Motor neuron (in vitro differentiated cells): Measurements from ENCODE around the gene CNOT8. TPM values are rescaled to one million over a fixed set of nuclear protein-coding genes. Genes with fewer than 3 reads are reported as not detected.
A peak's percentile ranks its signal among the peaks of the same experiment; 100 is the strongest.
"Not testable (repeated sequence)": the region's sequence is repeated elsewhere in the genome, so short reads cannot be mapped to it uniquely, and the experiment has no call there.

Experiments
- ATAC-seq, 8 experiments: fragments of 200-7000 bp; cut with Tn5 transposase; replicated peaks in 6 of 8; 2 replicates each; pipeline ENCODE4 v1.8.0; 2021; ENCODE audit warnings: mild to moderate bottlenecking in 8 of 8, moderate library complexity in 8 of 8
- H3K27ac ChIP-seq, 2 donors: fragments of 250-450 bp; sonication (Bioruptor Pico); 2 replicates each; pipeline ENCODE4 v1.9.0; 2021; ENCODE audit warnings: antibody characterized with exemption in 2 of 2, mild to moderate bottlenecking in 2 of 2, moderate library complexity in 1 of 2
- H3K4me1 ChIP-seq, 2 donors: fragments of 250-450 bp; sonication (Bioruptor Pico); replicated peaks in 1 of 2; 2 replicates each; pipeline ENCODE4 v1.6.1; 2021; ENCODE audit warnings: antibody characterized with exemption in 2 of 2, mild to moderate bottlenecking in 2 of 2, moderate library complexity in 1 of 2
- H3K4me3 ChIP-seq, 5 donors: fragments of 250-450 bp; sonication (Bioruptor Pico); 2 replicates each; pipeline ENCODE4 v1.9.0; 2021; ENCODE audit warnings: antibody characterized with exemption in 5 of 5, mild to moderate bottlenecking in 5 of 5, moderate library complexity in 4 of 5
- WGBS, 10 experiments: fragments of 450-650 bp; shearing (Covaris generic); methylation state at CpG; one replicate each; pipeline ENCODE4 v1.0.0; 2022; 5-methylcytosine and 5-hydroxymethylcytosine counted together
- in situ Hi-C, 9 experiments: fragments of 400-800 bp; cut with MboI; loops; one replicate each; pipeline ENCODE4 v1.15.0; 2021; ENCODE audit warnings: low sequenced_read_pairs in 9 of 9, low pct_unique_long_range_greater_than_20kb in 2 of 9; ENCODE audit not compliant: unreplicated experiment in 9 of 9
- total RNA-seq, 8 experiments: library from RNA; unstranded; fragments of 300-600 nt; gene quantifications; 2 replicates each; pipeline versions ENCODE4 v1.2.3 to v1.2.4, GENCODE V29; 2022

CNOT8 gene
- total RNA-seq, 8 experiments from 2014 or later: 39.3 to 60.2 (median 43.0) TPM

DNA sequence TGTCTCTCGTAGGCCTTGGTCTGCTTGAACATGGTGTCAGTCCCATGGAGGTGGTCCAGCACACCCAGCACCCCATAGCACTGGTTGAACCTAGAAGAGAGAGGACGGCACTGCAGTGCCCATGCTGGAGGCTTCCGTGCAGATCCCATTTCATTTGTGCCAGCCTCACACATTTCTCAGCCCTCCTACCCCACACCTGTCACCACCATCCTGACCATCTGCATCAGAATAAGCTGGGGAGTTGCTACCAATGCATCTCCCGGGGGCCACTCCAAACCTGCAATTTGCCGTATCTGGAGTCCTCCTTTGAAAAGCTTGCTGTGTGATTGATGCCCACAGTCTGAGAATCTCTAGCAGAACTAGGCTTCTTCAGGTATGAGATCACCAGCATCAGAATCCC lies 38.0 kb upstream of the CNOT8 start:
- WGBS, 10 experiments: 78 to 100% (median 100%) methylated on average over 1 to 5 of the region's 5 CpGs; no CpG with 5 or more reads in 5 of the 10 experiments
- in situ Hi-C loops: loop anchor here in 2 of 9 experiments (25.0 kb wide), 1 partner anchor 158 kb away; no protein-coding TSS in a partner anchor
- Histone ChIP-seq H3K27ac (no peak overlapping the region), H3K4me3 (no peak overlapping the region), H3K4me1 (peaks cover 0 to 3% of the 10 kb centered on the region in 2 donors)
- peak in 2 of 8 experiments; percentile 11 to 13 for ATAC-seq

GRCh38 chr5:154822896-154823295 lies 35.5 kb upstream of the CNOT8 start:
- in situ Hi-C loops: loop anchor here in 2 of 9 experiments (25.0 kb wide), 1 partner anchor 161 kb away; no protein-coding TSS in a partner anchor
- 87 to 100% (median 99%) methylated on average over 1 to 4 of the region's 5 CpGs; no CpG with 5 or more reads in 2 of the 10 experiments for WGBS, 10 experiments
- not testable (repeated sequence) for H3K4me1 ChIP-seq, H3K27ac ChIP-seq, ATAC-seq, H3K4me3 ChIP-seq

DNA sequence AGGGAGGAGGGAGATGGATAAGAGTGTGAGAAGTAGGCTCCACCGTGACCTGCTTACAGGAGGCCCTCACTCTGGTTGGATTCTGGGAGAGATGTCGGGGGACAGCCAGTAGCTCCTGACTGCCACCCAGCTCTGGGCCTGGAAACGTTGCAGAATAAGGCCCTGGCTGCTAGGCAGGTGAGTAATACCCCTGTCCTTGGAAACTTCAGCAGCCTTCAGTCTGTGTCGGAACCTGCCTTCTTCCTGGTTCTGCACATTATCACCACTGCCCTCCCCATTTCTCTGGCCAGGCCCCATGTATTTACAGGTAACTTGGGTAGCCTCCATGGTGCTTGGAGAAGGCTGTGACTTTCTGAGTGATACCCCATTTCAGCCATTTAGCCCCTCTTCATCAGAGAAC lies 34.8 kb upstream of the CNOT8 start:
- H3K27ac ChIP-seq: no peak overlapping the region
- in situ Hi-C loops: loop anchor here in 2 of 9 experiments (25.0 kb wide), 1 partner anchor 161 kb away; no protein-coding TSS in a partner anchor

GRCh38 chr5:154824070-154824469 lies 34.4 kb upstream of the CNOT8 start:
- no peak for ATAC-seq
- H3K27ac ChIP-seq: no peak overlapping the region

More for the DNA sequence above, 34.8 kb upstream of the CNOT8 start:
- no peaks in the 10 kb centered on the region for H3K4me1 ChIP-seq
- WGBS, 10 experiments: 80 to 94% (median 93%) methylated on average over 1 to 3 of the region's 4 CpGs; no CpG with 5 or more reads in 6 of the 10 experiments
- no peak for ATAC-seq
- no peak overlapping the region for H3K4me3 ChIP-seq

DNA sequence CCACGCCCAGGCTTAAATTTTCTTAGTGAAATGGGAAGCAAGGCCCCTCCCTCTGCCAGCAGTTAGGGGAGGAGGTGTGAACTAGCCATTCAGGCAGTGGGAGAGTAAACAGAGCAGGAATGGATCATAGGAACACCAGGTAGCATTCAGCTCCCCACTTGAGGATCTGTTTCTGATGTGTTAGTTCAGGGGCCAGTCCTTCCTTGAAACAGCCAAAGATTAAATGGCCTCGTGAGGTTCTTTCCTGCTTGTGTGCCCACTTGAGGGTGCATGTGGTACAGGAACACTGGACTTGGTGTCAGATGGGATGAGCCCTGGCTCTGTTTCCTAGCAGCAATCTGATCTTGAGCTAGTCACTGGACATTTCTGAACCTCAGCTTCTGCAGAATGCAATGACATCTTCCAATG lies 29.2 kb upstream of the CNOT8 start:
- H3K4me1 ChIP-seq: no peaks in the 10 kb centered on the region
- H3K4me3 ChIP-seq: no peak overlapping the region
- no peak overlapping the region for H3K27ac ChIP-seq
- in situ Hi-C loops: no loop called here
- peak in 2 of 8 experiments; percentile 16 to 36 for ATAC-seq
- 57 to 100% (median 73%) methylated on average over 1 to 2 of the region's 2 CpGs; no CpG with 5 or more reads in 6 of the 10 experiments for WGBS, 10 experiments

More at GRCh38 chr5:154824070-154824469, 34.4 kb upstream of the CNOT8 start:
- no peak overlapping the region for H3K4me3 ChIP-seq
- 100% methylated on average over 2 of the region's 2 CpGs; no CpG with 5 or more reads in 4 of the 10 experiments for WGBS, 10 experiments
- in situ Hi-C loops: loop anchor here in 2 of 9 experiments (25.0 kb wide), 1 partner anchor 162 kb away; no protein-coding TSS in a partner anchor
- H3K4me1 ChIP-seq: no peaks in the 10 kb centered on the region

DNA sequence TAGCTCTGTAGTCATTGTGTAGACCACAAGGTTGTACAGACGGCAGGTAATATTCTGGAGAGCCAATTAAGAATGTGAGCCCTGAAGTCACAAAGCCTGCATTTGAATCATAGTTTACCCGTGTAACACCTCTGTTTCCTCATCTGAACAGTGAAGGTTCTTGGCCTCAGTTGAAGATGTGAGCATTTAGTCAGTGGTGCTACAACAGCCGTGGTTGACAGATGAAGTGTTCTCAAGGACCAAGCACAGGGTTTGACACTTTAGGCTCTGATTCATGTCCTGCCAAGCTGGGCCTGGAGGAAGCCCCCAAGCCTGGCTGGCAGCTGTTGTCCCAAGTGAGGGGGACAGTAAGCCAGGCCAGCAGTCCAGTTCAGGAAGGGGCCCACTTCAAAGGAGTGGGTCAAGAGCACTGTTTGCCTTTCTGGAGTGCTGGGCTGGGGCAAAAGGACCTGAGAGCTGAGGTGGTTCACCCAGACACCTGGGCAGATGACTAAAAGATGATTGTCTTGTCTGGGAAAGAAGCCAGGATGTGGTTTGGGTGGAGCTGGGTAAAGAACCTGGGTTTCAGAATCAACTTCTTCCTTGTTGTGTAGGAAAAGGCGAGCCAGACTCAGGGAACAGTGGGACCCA lies 28.7 kb upstream of the CNOT8 start:
- no peak overlapping the region for H3K4me3 ChIP-seq
- 66 to 90% (median 80%) methylated on average over 1 to 4 of the region's 4 CpGs; no CpG with 5 or more reads in 5 of the 10 experiments for WGBS, 10 experiments
- no peaks in the 10 kb centered on the region for H3K4me1 ChIP-seq
- in situ Hi-C loops: no loop called here
- ATAC-seq: peak in 1 of 8 experiments; percentile 18
- H3K27ac ChIP-seq: no peak overlapping the region

- in situ Hi-C loops: no loop called here
- peak in 1 of 8 experiments; percentile 28 for ATAC-seq
- H3K4me1 ChIP-seq: peaks cover 0 to 4% of the 10 kb centered on the region in 2 donors
- no peak overlapping the region for H3K27ac ChIP-seq
- H3K4me3 ChIP-seq: no peak overlapping the region
- 40 to 100% (median 92%) methylated on average over 1 to 6 of the region's 7 CpGs; no CpG with 5 or more reads in 3 of the 10 experiments for WGBS, 10 experiments
Observed at GRCh38 chr5:154830219-154830595, 28.2 kb upstream of the CNOT8 start.

DNA sequence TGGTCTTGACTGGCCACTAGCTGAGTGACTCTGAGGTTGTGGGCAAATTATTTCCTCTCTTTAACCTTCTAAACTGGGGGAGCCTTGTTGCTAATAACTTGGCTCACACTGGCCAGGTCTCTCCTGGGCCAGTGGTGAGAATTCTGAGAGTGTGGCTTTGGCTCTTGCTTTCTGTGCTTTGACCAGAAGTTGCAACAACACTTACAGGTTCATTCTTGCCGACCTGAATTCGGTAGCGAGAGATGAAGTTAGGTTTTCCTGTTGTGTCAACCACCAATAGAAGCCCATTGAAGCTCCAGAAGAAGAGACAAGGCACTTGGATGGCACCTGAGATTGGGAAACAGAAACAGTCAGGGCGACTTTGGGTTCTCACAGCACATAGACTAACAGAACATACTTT lies 27.8 kb upstream of the CNOT8 start:
- H3K27ac ChIP-seq: no peak overlapping the region
- H3K4me1 ChIP-seq: peaks cover 0 to 4% of the 10 kb centered on the region in 2 donors
- in situ Hi-C loops: no loop called here
- 72 to 100% (median 89%) methylated on average over 1 to 4 of the region's 4 CpGs; no CpG with 5 or more reads in 6 of the 10 experiments for WGBS, 10 experiments
- no peak for ATAC-seq
- no peak overlapping the region for H3K4me3 ChIP-seq

- in situ Hi-C loops: no loop called here
- ATAC-seq: no peak
- no peak overlapping the region for H3K27ac ChIP-seq
- peaks cover 0 to 4% of the 10 kb centered on the region in 2 donors for H3K4me1 ChIP-seq
- WGBS, 10 experiments: 77 to 97% (median 90%) methylated on average over 1 to 7 of the region's 7 CpGs; no CpG with 5 or more reads in 1 of the 10 experiments
- no peak overlapping the region for H3K4me3 ChIP-seq
Observed at GRCh38 chr5:154831451-154831850, 27.0 kb upstream of the CNOT8 start.

DNA sequence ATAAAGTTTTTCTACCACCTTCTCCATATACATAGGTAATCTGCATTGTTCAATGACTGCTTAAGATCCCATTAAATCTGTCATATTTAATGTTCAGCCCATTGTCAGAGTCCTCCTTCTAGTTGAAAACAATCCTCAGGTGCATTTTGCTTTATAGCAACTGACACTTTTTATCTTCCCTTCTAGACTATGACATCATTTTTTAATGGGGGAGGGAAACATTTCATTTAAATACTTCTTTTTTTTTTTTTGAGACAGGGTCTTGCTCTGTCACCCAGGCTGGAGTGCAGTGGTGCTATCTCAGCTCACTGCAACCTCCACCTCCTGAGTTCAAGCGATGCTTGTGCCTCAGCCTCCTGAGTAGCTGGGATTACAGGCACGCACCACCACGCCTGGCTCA lies 25.6 kb upstream of the CNOT8 start:
- H3K27ac ChIP-seq, in situ Hi-C loops, H3K4me3 ChIP-seq, ATAC-seq, H3K4me1 ChIP-seq: not testable (repeated sequence)
- 86 to 100% (median 100%) methylated on average over 1 to 3 of the region's 3 CpGs; no CpG with 5 or more reads in 5 of the 10 experiments for WGBS, 10 experiments

- Histone ChIP-seq H3K4me1 (peaks cover 0 to 4% of the 10 kb centered on the region in 2 donors), H3K4me3 (no peak overlapping the region), H3K27ac (no peak overlapping the region)
- peak in 1 of 8 experiments; percentile 20 for ATAC-seq
- 100% methylated on average over 1 of the region's 1 CpG; no CpG with 5 or more reads in 4 of the 10 experiments for WGBS, 10 experiments
- in situ Hi-C loops: no loop called here
Observed at GRCh38 chr5:154834053-154834452, 24.4 kb upstream of the CNOT8 start.

- H3K4me3 ChIP-seq, H3K4me1 ChIP-seq, H3K27ac ChIP-seq, in situ Hi-C loops, ATAC-seq: not testable (repeated sequence)
- 47 to 100% (median 98%) methylated on average over 2 to 7 of the region's 9 CpGs; no CpG with 5 or more reads in 4 of the 10 experiments for WGBS, 10 experiments
Observed at GRCh38 chr5:154835701-154836052, 22.8 kb upstream of the CNOT8 start.

GRCh38 chr5:154836225-154836624 lies 22.2 kb upstream of the CNOT8 start:
- 94 to 100% (median 98%) methylated on average over 1 to 5 of the region's 6 CpGs; no CpG with 5 or more reads in 4 of the 10 experiments for WGBS, 10 experiments
- in situ Hi-C loops: no loop called here
- no peak for ATAC-seq
- H3K27ac ChIP-seq: no peak overlapping the region
- H3K4me3 ChIP-seq: no peak overlapping the region
- H3K4me1 ChIP-seq: peaks cover 0 to 4% of the 10 kb centered on the region in 2 donors
